Stimulated activated CD8-positive, alpha-beta memory T cell treated with anti-CD3 and anti-CD28 coated beads, Interleukin-4, amount 100 ng/mL, for 48 hours (primary cell): Measurements from ENCODE around the gene FOXL2NB.
A peak's percentile ranks its signal among the peaks of the same experiment; 100 is the strongest.

Source experiments
- DNase-seq: peaks from one replicate; pipeline ENCODE4 v3.0.0-alpha.2; 2020

The FOXL2NB gene

DNA sequence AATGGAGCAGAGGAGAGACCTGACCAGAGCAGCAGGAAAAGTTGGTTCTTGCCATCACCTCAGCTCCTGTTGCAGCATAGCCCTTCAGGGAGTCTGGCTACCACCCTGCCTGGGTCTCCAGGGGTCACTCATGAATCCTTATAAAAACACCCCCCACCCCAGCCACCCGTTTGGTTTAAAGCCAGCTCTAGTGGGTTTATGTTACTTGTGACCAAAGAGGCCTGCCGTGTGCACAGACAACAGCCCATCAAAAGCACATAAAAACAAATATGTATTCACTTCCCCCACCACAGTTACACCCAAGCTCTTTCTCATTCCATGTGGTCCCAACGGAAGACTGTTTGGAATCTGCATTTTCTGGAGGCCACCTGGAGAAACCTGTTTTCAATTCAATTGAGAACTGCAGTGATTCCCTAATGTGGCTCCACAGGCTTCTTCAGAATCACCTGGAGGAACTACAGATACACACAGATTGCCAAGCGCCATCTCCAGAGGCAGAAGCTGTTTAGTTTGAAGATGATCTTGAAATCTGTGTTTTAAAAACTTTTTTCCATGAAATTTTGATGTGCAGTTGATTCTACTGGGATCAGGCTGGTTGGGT, 13.8 kb upstream of the FOXL2NB start:
- DNase-seq = no peak

- no peak for DNase-seq
These were observed 12.9 kb upstream of the FOXL2NB start for GRCh38 chr3:138933981-138934691.

DNA sequence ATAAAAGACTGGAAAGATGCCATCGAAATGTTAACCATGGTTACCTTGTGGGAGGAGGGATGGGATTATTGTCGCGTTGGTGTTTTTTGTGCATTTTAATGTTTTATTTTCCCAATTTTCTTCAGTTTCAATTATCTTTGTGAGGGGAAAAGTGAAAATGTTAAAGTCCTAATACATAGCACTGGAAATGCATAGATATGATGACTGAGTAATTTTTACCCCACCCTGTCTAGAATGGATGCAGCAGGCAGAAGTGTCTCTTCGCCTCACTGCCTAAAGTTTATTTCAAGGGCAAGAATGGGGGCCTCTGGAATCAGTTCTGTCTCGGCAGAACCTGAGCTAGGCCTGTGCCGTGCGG, 11.5 kb upstream of the FOXL2NB start:
- DNase-seq = no peak

- peak; percentile 90 for DNase-seq
These were observed 10.9 kb upstream of the FOXL2NB start for GRCh38 chr3:138935863-138936740.

DNA sequence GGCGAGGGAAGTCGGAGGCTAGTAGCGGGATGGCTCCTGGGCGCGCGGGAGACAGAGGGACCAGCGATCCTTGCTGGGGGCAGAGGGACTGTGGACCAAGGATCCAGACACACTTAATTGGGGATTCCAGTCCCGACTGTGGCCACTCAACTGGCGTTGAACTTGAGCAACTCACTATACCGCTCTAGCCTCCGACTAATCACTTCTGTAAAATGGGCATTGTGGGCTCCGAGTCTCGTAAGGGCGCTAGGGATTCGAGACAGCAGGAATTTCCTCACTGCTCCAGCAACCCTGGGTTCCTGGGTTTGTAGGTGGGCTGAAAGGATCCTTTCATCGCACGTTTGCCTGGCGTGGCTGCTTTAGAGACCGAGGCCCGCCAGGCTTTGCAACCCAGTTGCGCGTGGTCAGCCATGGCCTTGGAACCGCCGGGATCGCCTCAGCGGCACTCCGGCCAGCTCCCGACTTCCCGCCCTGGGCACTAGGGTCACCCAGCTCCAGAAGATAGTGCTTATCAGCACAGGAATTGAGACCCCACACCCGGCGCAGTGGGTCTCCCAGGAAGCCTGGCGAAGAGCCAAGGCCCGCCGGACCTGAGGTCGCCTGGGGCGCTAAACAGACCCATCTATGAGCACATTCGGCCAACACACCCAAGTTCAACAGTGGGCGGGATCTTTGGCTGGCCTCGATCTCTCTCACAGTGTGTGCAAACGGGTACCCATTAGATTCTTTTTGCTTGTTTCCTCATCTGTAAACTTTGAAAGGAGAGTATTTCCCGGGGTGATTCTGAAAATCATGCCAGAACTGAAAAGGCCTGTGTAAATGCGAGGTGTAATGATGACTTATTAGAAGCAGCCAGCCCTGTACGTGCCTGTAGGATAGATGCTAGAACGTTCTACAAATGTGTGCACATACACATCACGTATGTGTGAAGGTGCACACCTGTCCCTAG, 10.0 kb upstream of the FOXL2NB start:
- no peak for DNase-seq

DNA sequence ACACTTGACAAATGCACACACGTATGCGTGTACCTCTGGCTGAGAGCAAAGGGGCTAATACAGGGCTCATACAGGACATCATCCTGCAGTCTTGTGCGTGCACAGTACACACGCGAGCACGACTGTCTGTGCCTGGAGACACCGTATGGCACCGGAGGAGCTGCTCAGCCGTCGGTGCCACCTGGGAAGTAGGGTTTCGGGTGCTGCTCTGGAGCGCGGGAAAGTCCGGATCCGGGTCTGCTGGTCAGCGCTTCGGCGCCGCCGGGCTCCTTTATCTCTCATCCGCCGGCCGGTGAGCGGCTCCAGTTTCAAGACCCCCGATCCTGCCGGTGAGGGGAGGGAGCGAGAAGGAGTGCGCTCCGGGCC, 9.3 kb upstream of the FOXL2NB start:
- DNase-seq = no peak

DNA sequence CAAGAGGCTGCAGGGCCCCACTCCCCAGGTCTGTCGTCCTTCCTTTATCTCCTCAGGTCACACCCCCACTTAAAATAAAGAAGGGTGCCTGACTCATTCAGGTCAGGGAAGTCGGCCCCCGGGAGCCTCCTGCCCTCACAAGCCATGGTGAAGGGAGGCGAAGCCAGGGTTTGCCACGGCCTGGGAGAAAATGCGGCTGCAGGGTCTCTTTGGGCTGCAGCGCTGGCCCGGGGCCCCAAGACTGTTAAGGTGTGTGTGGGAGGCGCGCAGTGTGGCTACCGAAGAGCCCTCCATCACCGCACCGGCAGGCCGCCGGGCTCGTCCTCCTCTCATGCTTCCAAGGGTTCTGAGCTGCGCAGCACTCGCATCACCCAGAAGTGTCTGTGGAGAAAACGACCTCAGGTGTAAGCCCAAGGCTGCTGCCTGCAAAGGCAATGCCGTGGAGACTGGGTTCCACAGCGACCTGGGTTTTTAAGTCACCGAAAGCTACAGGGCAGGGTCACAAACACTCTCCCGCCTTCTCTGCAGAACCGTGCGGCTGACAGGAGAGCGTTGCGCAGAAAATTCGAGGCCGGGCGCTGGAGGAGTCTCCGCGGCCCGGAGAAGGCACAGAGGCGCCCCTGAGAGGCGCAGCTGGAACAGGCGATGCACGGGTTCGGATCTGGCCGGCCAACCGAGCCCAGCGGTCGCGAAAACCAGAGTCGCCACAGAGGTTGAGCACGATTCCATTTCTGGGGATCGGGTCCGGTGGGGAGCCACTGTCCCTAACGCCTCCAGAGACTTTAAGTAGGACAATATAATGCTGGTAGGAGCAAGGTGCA, 8.8 kb upstream of the FOXL2NB start:
- peak; percentile 34 for DNase-seq

DNA sequence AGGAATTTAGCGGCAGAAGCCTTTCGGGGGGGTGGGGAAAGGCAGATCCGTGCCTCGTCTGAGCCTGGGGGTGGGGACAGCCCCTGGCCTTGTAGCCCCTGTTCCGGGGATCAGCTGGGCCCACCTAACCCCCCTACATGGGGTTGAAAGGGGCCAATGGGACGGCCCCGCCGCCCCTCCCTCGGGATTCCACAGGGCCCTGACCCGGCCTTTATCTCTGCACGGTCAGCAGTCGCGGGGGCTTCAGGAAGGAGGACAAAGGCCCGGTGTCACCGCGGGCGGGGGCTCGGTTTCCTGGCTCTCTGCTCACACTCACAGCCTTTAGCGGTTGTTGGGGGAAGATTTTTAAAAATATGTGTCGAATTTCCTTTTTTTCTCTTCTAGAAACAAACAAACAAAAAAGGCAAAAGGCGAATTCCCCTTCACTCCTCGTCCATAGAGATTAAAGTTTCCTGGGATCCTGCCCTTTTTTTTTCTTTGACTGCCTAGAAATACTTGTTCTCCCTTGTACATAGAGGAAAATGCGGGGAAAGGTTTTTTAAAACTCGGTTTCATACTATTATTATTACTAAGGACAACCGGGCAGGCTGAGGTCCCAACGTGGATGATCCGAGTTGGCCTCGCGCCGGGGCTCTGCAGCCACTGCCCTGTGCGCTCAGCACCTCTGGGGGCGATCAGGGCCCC, 8.0 kb upstream of the FOXL2NB start:
- no peak for DNase-seq

- DNase-seq = no peak
These were observed 7.3 kb upstream of the FOXL2NB start for GRCh38 chr3:138939561-138940241.

- no peak for DNase-seq
These were observed 6.6 kb upstream of the FOXL2NB start for GRCh38 chr3:138940446-138940845.

- peak; percentile 65 for DNase-seq
These were observed 5.6 kb upstream of the FOXL2NB start for GRCh38 chr3:138941259-138941885.

DNA sequence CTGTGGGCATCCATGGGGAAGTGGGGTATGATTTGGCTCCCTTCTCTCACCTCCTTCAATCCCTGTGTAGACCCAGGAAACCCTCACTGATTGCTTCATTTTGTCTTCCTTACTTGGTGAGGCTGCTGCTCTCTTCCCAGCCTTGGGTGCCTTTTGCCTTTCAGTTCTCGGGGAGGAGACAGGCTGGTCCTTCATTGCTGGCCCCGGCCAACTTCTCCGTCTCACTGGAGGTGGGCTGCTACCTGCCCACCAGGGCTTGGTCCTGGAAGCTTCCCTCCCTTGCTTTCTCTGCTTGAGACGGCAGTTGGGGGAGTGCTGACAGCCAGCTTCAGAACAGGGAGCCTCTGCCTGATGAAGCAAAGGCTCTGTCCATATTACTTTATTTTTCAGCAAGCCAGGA, 4.7 kb upstream of the FOXL2NB start:
- DNase-seq = no peak

DNA sequence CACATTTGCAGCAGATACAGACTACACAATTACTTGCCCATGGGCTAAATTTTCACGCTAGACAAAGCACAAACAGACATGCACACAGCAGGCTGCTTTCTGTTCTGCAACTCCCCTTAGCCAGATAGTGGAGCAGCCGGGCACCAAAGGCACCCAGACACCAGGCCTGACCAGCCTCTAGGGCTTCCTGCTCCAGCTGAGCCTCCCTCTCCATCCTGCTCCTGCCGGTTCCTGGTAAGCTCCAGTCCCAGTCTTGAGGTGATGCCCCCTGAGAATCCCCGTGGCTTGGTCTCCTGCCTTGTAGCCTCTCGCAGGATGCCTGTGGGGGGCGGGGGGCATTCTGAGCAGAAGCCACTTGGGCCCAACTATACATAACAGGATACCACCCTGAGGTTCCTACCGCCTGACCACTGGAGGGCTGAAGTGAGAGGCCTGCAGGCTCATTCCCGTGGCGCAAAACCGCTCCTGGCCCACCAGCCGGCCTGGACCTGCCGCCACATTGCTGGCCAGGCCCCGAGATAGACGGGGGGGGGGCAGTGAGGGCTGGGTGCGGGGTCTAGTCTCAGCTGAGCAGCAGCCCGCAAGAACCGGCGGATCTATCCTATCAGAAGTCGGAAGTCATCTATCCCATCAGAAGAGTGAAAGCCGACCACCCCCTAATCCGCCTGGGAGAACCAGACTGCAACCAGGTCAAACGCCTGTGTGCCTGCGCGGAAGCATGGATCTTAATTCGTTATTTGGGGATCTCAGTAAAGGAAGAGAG, 4.0 kb upstream of the FOXL2NB start:
- no peak for DNase-seq

DNA sequence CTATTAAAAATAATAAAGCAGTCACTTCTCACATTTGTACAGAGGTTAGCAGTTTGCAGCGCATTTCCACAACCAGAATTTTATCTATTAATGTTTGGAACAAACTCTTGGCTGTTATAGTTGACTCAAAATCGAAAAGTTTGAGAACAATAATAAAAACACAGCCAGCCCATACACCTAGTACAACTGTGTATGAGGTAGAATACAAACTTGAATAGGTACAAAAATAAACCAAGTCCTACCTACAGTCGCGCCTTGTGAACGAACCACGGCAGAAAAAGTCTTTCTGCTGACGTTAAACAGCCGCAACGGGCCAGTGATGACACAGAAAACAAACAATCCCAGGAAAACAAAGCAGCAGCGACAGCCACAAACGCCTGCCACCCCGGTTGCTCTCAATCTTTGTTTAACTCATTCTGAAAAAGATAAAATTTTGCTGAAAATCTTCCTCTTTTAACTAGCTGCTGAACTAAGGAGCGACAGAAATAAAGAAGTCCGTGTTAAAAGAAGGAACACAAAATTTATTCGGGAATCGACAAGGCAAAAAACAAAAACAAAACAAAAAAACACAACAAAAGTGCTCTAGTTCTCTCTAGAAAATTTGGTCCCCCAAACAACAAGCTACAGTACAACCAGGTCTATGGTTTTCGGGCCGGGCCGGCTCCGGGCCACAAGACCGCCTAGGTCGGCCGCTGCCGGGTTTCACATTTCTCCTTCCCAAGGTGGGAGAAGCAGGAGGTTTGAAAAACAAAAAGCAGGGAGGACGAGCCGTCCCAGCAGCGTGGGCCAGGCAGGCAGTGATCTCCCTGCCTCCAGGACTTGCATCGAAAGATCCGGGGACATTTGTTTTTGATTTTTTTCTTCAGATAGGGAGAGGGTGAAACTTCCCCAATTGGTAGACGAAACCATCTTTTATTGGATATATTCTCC, 3.0 kb upstream of the FOXL2NB start:
- DNase-seq = no peak

DNA sequence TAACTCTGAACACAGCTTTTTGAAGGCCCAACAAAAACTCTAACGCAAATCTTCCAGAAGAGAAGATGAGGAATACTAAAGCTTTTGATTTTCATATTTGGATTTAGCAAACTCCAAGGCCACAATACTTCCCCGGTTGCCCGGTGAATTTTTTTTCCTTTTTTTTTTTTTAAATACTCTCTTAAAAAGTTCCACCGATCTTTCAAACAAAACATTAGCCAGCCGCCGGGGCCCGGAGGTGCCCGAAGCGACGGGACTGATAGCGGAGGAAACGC, 2.4 kb upstream of the FOXL2NB start:
- no peak for DNase-seq

- DNase-seq = peak; percentile 46
These were observed 1.9 kb upstream of the FOXL2NB start for GRCh38 chr3:138944929-138945708.
